Lower leg skin (tissue), 3 donors: Measurements from ENCODE around the gene SLC25A25.

Source experiments
- POLR2A ChIP-seq, 2 donors: fragments of 450-650 bp; IDR thresholded peaks; one replicate each; pipeline ENCODE4 v1.6.1; 2016 to 2017; ENCODE audit warnings: antibody characterized with exemption in 2 of 2, mild to moderate bottlenecking in 1 of 2, moderate library complexity in 1 of 2
- TF ChIP-seq, protein P1 (sequence below), 3 donors: fragments of 450-650 bp; IDR thresholded peaks; one replicate each; pipeline ENCODE4 v1.5.1; 2016; ENCODE audit warnings: antibody characterized with exemption in 3 of 3, mild to moderate bottlenecking in 3 of 3, moderate library complexity in 2 of 3

GRCh38 chr9:128109050-128109709, 41.1 kb downstream of the SLC25A25 start:
- TF ChIP-seq, protein P1, sequence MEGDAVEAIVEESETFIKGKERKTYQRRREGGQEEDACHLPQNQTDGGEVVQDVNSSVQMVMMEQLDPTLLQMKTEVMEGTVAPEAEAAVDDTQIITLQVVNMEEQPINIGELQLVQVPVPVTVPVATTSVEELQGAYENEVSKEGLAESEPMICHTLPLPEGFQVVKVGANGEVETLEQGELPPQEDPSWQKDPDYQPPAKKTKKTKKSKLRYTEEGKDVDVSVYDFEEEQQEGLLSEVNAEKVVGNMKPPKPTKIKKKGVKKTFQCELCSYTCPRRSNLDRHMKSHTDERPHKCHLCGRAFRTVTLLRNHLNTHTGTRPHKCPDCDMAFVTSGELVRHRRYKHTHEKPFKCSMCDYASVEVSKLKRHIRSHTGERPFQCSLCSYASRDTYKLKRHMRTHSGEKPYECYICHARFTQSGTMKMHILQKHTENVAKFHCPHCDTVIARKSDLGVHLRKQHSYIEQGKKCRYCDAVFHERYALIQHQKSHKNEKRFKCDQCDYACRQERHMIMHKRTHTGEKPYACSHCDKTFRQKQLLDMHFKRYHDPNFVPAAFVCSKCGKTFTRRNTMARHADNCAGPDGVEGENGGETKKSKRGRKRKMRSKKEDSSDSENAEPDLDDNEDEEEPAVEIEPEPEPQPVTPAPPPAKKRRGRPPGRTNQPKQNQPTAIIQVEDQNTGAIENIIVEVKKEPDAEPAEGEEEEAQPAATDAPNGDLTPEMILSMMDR (IDR thresholded peaks at IDR 0.05): no peak
- no peak for TF ChIP-seq POLR2A (IDR thresholded peaks at IDR 0.05)
